Measurements from ENCODE around the gene PUM1.

- TF ChIP-seq, protein P1, sequence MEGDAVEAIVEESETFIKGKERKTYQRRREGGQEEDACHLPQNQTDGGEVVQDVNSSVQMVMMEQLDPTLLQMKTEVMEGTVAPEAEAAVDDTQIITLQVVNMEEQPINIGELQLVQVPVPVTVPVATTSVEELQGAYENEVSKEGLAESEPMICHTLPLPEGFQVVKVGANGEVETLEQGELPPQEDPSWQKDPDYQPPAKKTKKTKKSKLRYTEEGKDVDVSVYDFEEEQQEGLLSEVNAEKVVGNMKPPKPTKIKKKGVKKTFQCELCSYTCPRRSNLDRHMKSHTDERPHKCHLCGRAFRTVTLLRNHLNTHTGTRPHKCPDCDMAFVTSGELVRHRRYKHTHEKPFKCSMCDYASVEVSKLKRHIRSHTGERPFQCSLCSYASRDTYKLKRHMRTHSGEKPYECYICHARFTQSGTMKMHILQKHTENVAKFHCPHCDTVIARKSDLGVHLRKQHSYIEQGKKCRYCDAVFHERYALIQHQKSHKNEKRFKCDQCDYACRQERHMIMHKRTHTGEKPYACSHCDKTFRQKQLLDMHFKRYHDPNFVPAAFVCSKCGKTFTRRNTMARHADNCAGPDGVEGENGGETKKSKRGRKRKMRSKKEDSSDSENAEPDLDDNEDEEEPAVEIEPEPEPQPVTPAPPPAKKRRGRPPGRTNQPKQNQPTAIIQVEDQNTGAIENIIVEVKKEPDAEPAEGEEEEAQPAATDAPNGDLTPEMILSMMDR (conservative IDR thresholded peaks at IDR 0.05) = no peak
- TF ChIP-seq ZFX (IDR thresholded peaks at IDR 0.05) = no peak
Observed at GRCh38 chr1:31054349-31054748, 11.2 kb downstream of the PUM1 start.
